Measurements from ENCODE around the gene PCSK5. TPM values are rescaled to one million over a fixed set of nuclear protein-coding genes. Genes with fewer than 3 reads are reported as not detected.
"Not testable (repeated sequence)": the region's sequence is repeated elsewhere in the genome, so short reads cannot be mapped to it uniquely, and the experiment has no call there.

Gene PCSK5
- polyA plus RNA-seq, 1 experiment = 1.6 TPM

- TF ChIP-seq, protein P1, sequence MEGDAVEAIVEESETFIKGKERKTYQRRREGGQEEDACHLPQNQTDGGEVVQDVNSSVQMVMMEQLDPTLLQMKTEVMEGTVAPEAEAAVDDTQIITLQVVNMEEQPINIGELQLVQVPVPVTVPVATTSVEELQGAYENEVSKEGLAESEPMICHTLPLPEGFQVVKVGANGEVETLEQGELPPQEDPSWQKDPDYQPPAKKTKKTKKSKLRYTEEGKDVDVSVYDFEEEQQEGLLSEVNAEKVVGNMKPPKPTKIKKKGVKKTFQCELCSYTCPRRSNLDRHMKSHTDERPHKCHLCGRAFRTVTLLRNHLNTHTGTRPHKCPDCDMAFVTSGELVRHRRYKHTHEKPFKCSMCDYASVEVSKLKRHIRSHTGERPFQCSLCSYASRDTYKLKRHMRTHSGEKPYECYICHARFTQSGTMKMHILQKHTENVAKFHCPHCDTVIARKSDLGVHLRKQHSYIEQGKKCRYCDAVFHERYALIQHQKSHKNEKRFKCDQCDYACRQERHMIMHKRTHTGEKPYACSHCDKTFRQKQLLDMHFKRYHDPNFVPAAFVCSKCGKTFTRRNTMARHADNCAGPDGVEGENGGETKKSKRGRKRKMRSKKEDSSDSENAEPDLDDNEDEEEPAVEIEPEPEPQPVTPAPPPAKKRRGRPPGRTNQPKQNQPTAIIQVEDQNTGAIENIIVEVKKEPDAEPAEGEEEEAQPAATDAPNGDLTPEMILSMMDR (IDR thresholded peaks at IDR 0.05; ENCODE audit: low read depth, low read length) = no peak
- CTCF ChIA-PET = no interaction called here
- POLR2A ChIA-PET = no interaction called here
These were observed 5.7 kb downstream of the PCSK5 start for GRCh38 chr9:75896193-75896592.

GRCh38 chr9:75900893-75901524, 10.5 kb downstream of the PCSK5 start:
- DNase-seq (ENCODE audit: low read depth, low spot score); H3K9me3 ChIP-seq (ENCODE audit: control insufficient read depth, insufficient read depth, low read length); H3K27me3 ChIP-seq (ENCODE audit: control insufficient read depth, insufficient read depth, low read length); H3K4me3 ChIP-seq (ENCODE audit: low read depth, low read length); H3K27ac ChIP-seq (ENCODE audit: low read depth, low read length): not testable (repeated sequence)
- ChIA-PET CTCF (interaction anchor here (0.7 kb wide), 1 partner anchor 15 kb away, joined by 5 read pairs; no protein-coding TSS in a partner anchor), POLR2A (interaction anchor here (0.6 kb wide), 1 partner anchor 11 kb away, joined by 5 read pairs; no protein-coding TSS in a partner anchor)

More at GRCh38 chr9:75896193-75896592, 5.7 kb downstream of the PCSK5 start:
- Histone ChIP-seq H3K9me3 (ENCODE audit: control insufficient read depth, insufficient read depth, low read length) (peaks cover 6% of the 10 kb centered on the region; the same call in 1 of the 2 replicates), H3K27me3 (ENCODE audit: control insufficient read depth, insufficient read depth, low read length) (peaks cover 23% of the 10 kb centered on the region), H3K4me3 (ENCODE audit: low read depth, low read length) (no peak overlapping the region), H3K27ac (ENCODE audit: low read depth, low read length) (no peak overlapping the region)
- DNase-seq (ENCODE audit: low read depth, low spot score) = no peak

DNA sequence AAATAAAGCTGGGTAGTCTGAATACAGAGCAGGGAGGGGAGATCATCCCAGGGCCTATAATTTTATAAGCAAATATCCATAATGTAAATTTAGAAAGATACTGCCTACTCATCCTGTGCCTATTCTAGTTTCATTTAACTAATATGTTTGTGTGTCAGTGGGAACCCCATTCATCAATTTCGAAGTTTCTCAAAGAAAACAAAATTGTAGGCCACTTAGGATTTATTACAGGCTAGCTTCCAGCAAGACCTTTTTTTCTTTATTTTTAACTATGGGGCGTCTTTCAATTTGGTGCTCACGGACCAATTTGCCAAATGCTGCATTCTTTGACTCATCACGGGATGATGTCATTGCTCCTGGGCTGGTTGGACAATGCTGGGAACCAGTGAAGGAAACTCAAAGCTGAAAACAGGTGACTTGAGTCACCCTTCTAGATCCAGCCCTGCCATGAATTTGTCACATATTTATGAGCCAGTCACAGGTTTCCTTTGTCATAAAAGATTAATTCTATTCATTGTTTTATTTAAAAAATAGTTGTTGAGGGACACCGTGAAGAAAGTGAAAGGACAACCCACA, 13.4 kb downstream of the PCSK5 start:
- DNase-seq (ENCODE audit: low read depth, low spot score) = no peak
- ChIA-PET POLR2A (no interaction called here), CTCF (interaction anchor here (1.4 kb wide), 1 partner anchor 12 kb away, joined by 4 read pairs; no protein-coding TSS in a partner anchor)
- no peak overlapping the region for H3K4me3 ChIP-seq (ENCODE audit: low read depth, low read length)
- H3K27ac ChIP-seq (ENCODE audit: low read depth, low read length) = no peak overlapping the region
- no peaks in the 10 kb centered on the region for H3K9me3 ChIP-seq (ENCODE audit: control insufficient read depth, insufficient read depth, low read length)
- TF ChIP-seq, protein P1 (IDR thresholded peaks at IDR 0.05; ENCODE audit: low read depth, low read length) = no peak
- no peaks in the 10 kb centered on the region for H3K27me3 ChIP-seq (ENCODE audit: control insufficient read depth, insufficient read depth, low read length)

GRCh38 chr9:75904364-75904763, 13.9 kb downstream of the PCSK5 start:
- H3K27ac ChIP-seq (ENCODE audit: low read depth, low read length) = no peak overlapping the region
- CTCF ChIA-PET = interaction anchor here (1.4 kb wide), 1 partner anchor 12 kb away, joined by 4 read pairs; no protein-coding TSS in a partner anchor
- TF ChIP-seq, protein P1 (IDR thresholded peaks at IDR 0.05; ENCODE audit: low read depth, low read length) = no peak
- H3K27me3 ChIP-seq (ENCODE audit: control insufficient read depth, insufficient read depth, low read length) = no peaks in the 10 kb centered on the region
- H3K4me3 ChIP-seq (ENCODE audit: low read depth, low read length) = no peak overlapping the region
- no peaks in the 10 kb centered on the region for H3K9me3 ChIP-seq (ENCODE audit: control insufficient read depth, insufficient read depth, low read length)
- POLR2A ChIA-PET = no interaction called here
- DNase-seq (ENCODE audit: low read depth, low spot score) = no peak

DNA sequence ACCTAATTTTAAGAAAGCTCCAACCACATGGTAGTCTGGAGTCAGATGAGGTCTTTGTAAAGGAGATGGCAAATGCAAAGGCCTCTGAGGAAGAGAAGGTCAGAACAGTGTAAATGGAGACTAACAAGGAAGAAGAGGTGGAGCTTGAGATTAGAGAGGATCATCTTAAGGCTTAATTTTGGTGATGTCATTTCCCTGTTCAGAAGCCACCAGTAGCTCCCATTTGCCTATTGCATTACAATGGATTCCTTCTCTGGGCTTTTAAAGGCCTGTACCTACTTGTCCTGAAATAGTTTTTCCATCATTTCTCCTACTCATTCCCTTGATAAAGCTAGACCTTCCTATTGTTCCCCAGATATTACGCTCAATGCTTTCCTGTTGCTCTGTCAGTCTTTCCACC, 16.1 kb downstream of the PCSK5 start:
- no peaks in the 10 kb centered on the region for H3K27me3 ChIP-seq (ENCODE audit: control insufficient read depth, insufficient read depth, low read length)
- POLR2A ChIA-PET = no interaction called here
- H3K9me3 ChIP-seq (ENCODE audit: control insufficient read depth, insufficient read depth, low read length) = no peaks in the 10 kb centered on the region
- H3K4me3 ChIP-seq (ENCODE audit: low read depth, low read length) = no peak overlapping the region
- TF ChIP-seq, protein P1 (IDR thresholded peaks at IDR 0.05; ENCODE audit: low read depth, low read length) = no peak
- CTCF ChIA-PET = interaction anchor here (0.6 kb wide), 1 partner anchor 396 kb away, joined by 10 read pairs; no protein-coding TSS in a partner anchor
- no peak overlapping the region for H3K27ac ChIP-seq (ENCODE audit: low read depth, low read length)
- no peak for DNase-seq (ENCODE audit: low read depth, low spot score)
